ENCODE results near the gene PDCL2.

PDCL2 gene

DNA sequence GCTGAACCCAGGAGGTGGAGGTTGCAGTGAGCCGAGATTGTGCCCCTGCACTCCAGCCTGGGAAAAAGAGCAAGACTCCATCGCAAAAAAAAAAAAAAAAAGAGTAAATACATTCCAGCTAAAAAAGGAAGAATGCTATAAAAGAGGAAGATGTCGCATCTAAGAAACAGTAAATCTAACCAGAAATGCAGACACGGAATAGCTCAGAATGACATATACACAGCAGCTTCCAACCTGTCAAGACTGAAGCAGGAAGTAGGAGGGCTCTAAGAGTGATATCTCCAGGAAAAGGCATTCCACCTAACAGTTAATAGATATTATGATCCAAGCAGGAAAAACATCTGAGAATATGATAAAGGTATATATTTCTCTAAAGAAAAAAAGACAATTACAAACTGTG lies 61.4 kb downstream of the PDCL2 start:
- DNase-seq = no peak

DNA sequence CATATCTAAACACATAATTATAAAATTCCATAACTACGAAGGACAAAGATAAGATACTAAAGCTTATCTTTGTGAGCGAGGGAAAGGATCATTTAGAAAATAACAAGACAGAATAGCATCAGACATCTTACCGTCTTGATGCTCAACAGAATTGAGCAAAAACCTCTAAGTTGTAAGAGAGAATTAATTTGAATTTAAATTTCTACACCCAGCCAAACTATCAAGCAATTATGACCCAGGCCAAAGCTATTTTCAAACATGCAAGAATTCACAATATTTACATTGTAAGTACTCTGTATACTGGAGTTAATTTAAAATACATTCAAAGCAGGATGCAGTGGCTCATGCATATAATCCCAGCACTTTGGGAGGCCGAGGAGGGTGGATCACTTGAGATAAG lies 61.9 kb downstream of the PDCL2 start:
- no peak for DNase-seq

DNA sequence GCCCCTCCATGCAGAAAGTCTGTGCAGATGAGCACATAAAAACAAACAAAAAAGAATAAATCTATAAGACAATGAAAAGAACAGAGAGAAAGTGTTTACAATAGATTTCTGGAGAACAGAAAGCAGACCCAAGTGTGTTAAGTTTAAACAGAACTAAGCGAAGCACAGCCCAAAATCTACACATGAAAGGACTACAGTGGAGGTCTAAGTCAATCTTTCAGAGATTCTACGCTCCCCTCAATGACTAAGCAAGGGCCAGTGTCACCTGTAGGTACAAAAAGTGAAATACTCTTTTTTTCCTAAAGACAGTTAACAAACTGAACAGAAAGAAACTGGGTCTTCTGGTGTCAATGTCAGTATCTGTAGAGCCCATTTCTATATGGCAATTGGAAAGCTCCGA lies 63.6 kb downstream of the PDCL2 start:
- DNase-seq = no peak

DNA sequence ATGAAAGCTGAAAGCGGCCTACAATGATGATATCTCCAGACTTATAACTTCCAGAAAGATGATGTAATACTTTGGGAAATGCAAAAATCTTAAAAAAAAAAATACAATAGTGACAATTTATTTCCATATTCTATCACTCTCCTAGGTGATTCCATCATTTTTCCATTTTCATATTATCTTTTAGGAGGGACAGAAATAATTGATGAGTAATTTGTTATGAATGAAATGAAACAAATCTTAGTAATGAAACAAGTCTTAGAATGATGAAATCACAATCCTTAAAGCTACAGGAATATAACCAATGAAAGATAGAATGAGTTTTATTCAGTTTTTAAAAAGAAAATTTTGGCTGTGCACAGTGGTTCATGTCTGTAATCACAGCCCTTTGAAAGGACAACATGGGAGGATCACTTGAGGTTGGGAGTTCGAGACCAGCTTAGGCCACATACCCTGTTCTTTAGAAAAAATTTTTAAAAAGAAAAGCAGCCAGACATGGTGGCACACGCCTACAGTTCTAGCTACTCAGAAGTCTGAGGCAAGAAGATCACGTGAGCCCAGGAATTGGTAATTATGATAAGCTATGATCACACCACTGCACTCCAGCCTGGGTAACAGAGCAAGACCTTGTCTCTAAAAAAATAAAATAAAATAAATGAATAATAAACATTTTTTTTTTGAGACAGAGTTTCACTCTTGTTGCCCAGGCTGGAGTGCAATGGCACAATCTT lies 67.0 kb downstream of the PDCL2 start:
- no peak for DNase-seq

DNA sequence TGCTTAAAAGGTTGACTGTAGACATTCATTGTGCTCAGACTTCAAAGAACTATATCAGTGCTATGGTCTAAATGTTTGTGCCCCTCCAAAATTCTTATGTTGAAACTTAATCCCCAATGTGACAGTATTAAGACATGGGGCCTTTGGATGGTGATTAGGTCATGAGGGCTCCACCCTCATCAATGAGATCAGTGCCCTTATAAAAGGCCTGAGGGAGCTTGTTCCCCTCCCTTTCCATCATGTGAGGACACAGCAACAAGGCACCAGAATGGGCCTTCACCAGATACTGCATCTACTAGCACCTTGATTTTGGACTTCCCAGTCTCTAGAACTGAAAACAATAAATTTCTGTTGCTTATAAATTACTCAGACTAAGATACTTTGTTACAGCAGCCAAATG lies 73.6 kb downstream of the PDCL2 start:
- DNase-seq = no peak

DNA sequence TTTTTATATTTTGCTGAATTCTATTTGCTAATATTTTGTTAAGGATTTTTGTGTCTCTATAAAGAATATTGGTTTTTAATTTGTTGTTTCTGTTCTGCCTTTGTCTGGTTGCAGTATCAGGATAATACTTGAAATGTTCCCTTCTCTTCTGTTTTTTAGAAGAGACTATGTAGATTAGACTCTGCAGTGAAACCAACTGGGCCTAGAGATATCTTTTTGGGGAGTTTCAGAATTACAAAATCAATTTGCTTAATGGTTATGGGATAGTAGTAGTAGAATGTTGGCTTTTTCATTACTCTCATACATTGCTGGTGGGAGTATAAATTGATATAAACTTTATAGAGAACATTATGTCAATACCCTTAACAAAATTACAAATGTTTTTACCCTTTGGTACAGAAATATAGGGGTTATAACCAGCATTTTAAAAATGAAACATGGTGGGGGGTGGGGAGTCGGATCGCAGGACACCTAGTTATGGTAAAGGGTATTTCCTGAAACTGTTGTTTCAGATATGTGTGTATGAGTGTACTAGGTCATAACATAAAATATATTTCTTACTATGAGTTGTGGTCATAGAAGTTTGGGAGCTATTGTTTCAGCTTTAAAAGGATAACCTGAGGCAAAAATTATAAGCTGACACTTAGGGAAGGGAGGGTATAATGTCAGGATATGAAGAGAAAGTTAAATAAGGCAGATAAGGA lies 74.4 kb downstream of the PDCL2 start:
- DNase-seq = no peak

DNA sequence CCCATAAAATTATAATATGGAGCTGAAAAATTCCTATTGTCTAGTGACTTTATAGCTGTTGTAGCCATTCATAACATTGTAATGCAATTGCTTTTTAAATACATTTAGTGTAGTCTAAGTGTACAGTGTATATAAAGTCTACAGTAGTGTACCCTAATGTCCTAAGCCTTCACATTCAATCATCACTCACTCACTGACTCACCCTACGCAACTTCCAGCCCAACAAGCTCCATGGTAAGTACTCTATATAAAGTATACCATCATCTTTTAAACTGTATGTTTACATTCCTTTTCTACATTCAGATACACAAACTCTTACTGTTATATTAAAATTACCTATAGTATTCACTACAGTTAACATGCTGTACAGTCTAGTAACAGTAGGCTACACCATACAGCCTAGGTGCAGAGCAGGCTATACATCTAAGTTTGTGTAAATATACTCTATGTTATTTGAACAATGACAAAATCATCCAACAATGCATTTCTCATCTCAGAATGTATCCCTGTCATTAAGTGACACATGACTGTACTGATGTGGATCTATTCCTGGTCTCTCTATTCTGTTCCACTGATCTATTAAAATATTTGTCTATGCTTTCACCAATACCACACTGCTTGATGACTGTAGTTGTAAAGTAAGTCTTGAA lies 79.0 kb downstream of the PDCL2 start:
- DNase-seq = no peak

DNA sequence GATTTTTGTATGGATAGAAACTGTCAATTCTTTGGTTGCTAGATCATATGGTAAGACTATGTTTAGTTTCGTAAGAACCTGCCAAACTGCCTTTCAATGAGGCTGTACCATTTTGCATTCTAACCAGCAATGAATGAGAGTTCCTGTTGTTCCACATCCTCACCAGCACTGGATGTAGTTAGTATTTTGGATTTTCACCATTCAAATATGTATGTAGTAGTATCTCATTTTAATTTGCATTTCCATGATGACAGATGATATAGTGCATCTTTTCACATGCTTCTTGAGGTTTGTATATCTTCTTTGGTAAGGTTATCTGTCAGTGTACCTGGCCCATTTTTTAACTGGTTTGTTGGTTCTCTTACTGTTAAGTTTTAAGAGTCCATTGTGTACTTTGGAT lies 80.0 kb downstream of the PDCL2 start:
- DNase-seq = no peak

DNA sequence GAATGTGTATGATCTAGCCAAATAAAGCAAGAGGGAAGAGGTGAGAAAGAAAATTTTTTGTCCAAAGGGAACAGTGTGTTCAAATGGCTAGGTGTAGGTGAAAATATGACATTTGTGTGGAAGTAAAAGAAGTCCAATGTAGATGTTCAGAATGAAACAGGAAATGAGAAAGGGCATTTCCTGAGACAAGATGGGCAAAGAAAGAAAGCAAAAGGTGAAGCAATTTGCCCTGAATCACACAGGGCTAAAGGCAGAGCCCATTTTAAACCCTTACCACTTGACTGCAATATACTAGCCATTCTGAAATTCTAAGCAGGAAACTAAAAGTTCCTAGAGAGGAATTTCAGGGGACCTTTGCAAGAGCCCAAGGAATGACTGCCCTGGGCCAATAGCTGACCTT lies 81.4 kb downstream of the PDCL2 start:
- DNase-seq = no peak

DNA sequence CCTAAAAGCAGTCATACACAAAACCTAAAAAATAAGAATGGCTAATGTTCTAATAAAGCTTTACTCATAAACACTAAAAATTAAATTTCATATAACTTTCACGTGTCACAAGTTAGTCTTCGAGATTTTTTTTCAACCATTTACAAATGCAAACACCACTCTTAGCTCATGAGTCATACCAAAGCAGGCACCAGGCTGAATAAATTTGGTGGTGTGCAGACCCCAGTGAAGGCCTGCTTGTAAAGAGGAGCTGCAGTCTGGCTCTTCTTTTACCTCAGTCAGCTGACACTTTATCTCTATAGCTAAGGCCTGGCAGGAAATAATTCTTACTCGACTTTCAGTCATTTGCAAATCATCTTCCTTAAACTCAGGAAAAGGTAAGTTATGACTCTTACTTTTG lies 82.8 kb downstream of the PDCL2 start:
- DNase-seq = no peak

DNA sequence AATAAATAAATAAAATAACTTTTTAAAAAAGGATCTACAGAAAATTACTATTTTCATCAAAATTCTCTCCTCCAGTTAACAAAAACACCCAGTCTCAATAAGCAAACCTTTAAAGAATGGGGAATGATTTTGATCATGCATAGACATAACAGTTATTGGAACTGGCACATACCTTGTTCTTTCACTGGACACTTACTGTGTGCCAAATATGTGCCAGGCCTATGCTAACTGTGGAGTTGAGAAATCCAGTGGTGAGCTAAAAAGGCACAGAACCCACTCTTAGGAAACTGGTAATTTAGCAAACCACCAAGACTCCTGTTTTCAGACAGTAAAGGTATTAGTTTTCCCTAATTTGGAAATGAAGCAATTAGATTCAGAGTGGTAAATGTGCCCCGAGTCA lies 84.4 kb downstream of the PDCL2 start:
- DNase-seq = no peak

Data from stimulated activated naive CD4-positive, alpha-beta T cell treated with Interleukin-2 at 50 U/mL for 16 hours (primary cell).